Neural progenitor cell (in vitro differentiated cells): Measurements from ENCODE around the gene CDK5. TPM values are rescaled to one million over a fixed set of nuclear protein-coding genes. Genes with fewer than 3 reads are reported as not detected.

ENCODE experiments used
- DNase-seq: peaks from one replicate; pipeline ENCODE4 v3.0.0-alpha.2; 2016; ENCODE audit warnings: low spot score
- H2AFZ ChIP-seq: fragments of 200-600 bp; sonication (generic); replicated peaks from 2 replicates; pipeline ENCODE4 v1.6.1; 2016; ENCODE audit warnings: antibody characterized with exemption
- H3F3A ChIP-seq: fragments of 200-600 bp; sonication (generic); 2 replicates; pipeline ENCODE4 v1.6.1; 2016; ENCODE audit warnings: antibody characterized with exemption, low read depth
- H3K27ac ChIP-seq: fragments of 200-600 bp; sonication (generic); 2 replicates; pipeline ENCODE4 v1.5.1; 2016; ENCODE audit warnings: mild to moderate bottlenecking
- H3K27me3 ChIP-seq: fragments of 200-600 bp; sonication (generic); 2 replicates; pipeline ENCODE4 v1.6.1; 2016; ENCODE audit warnings: mild to moderate bottlenecking, moderate library complexity
- H3K36me3 ChIP-seq: fragments of 200-600 bp; sonication (generic); 2 replicates; pipeline ENCODE4 v1.5.1; 2016
- H3K4me1 ChIP-seq: fragments of 200-600 bp; sonication (generic); 2 replicates; pipeline ENCODE4 v1.6.1; 2016; ENCODE audit warnings: mixed run types
- H3K4me2 ChIP-seq: fragments of 200-600 bp; sonication (generic); 2 replicates; pipeline ENCODE4 v1.6.1; 2016
- H3K4me3 ChIP-seq: fragments of 200-600 bp; sonication (generic); 2 replicates; pipeline ENCODE4 v1.5.1; 2016
- H3K79me2 ChIP-seq: fragments of 200-600 bp; sonication (generic); 2 replicates; pipeline ENCODE4 v1.6.1; 2016; ENCODE audit warnings: low read depth
- H3K9ac ChIP-seq: fragments of 200-600 bp; sonication (generic); 2 replicates; pipeline ENCODE4 v1.6.1; 2016
- H3K9me3 ChIP-seq: fragments of 200-600 bp; sonication (generic); 2 replicates; pipeline ENCODE4 v1.5.1; 2016; ENCODE audit warnings: low read depth
- H4K20me1 ChIP-seq: fragments of 200-600 bp; sonication (generic); 2 replicates; pipeline ENCODE4 v1.6.1; 2016; ENCODE audit warnings: low read depth
- H3K27ac Mint-ChIP-seq: 3 replicates; pipeline ENCODE4 v1.8.0; 2021; ENCODE audit warnings: mixed read lengths
- H3K27me3 Mint-ChIP-seq: 2 replicates; pipeline ENCODE4 v1.8.0; 2022; ENCODE audit warnings: low read depth, mild to moderate bottlenecking, inconsistent platforms, moderate library complexity, mixed read lengths; ENCODE audit not compliant: insufficient read depth
- H3K36me3 Mint-ChIP-seq: 3 replicates; pipeline ENCODE4 v1.8.0; 2021; ENCODE audit warnings: mixed read lengths
- H3K4me1 Mint-ChIP-seq: 3 replicates; pipeline ENCODE4 v1.8.0; 2021; ENCODE audit warnings: mixed read lengths
- H3K4me3 Mint-ChIP-seq: 3 replicates; pipeline ENCODE4 v1.8.0; 2021; ENCODE audit warnings: mild to moderate bottlenecking, moderate library complexity, mixed read lengths
- H3K9me3 Mint-ChIP-seq: 3 replicates; pipeline ENCODE4 v1.8.0; 2020; ENCODE audit warnings: mixed read lengths
- EZH2 ChIP-seq: fragments of 200-600 bp; sonication (generic); IDR thresholded peaks from 2 replicates; pipeline ENCODE4 v1.6.1; 2017; ENCODE audit warnings: antibody characterized with exemption, mild to moderate bottlenecking, moderate library complexity
- EZH2phosphoT487 ChIP-seq: fragments of 200-600 bp; sonication (generic); IDR thresholded peaks from 2 replicates; pipeline ENCODE4 v1.6.1; 2017; ENCODE audit warnings: antibody characterized with exemption
- total RNA-seq: library from RNA; depleted of rRNA; stranded (reverse); fragments of >200 nt; gene quantifications from 2 replicates; pipeline ENCODE4 v1.2.3, GENCODE V29; 2015; ENCODE audit warnings: low replicate concordance
- TF ChIP-seq, protein P1 (sequence below): fragments of 200-600 bp; sonication (generic); IDR thresholded peaks from 2 replicates; pipeline ENCODE4 v1.5.1; 2017; ENCODE audit warnings: antibody characterized with exemption, mild to moderate bottlenecking

The CDK5 gene
- total RNA-seq, 1 donor from 2014 or later = 8.1 TPM

DNA sequence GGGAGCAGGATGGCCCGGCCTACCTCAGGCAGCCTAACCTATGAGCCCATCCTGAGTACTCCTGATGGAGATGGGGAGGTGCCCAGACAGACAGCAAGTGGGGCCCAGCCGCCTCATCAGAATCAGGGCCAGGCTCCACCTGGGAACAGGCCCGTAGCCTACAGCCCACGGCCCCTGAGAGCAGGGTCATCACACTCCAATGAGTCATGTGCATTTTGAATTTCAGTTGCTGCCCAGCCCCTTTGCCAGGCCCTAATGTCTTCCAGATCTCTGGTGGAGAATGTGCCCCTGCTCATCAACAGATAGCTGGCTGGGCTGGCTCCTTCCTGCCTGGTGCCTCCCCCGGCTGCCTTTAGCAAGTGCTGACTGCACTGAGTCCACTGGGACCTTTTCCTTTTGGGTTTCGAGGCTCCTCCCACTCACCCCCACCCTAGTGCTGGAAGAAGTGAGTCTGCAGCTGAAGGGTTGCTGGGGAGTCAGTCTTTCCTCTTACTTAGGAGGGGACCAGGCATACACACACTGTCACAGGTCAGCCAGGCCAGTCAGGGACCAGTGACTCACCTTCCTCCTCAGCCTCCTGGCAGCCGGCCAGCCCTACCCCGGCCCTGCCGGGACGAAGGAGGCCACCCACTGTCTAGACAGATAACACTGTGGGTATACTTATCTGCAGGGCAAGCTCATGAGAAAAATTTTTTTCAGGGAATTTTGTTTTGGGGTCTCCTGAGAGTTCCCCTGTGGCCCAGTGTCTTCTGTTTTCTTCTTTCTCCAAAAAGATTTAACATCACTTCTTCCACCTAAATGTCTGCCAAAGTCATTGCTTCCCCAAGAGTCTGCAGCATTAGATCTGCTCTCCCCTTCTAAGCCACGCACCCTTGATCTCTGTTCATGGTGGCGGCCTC is 18.5 kb downstream of the CDK5 start:
- peaks cover 9% of the 10 kb centered on the region for H3K4me1 Mint-ChIP-seq
- Histone ChIP-seq H3F3A (no peaks in the 10 kb centered on the region), H3K4me1 (no peaks in the 10 kb centered on the region), H3K27ac (no peak overlapping the region), H3K4me3 (no peak overlapping the region), H3K79me2 (no peaks in the 10 kb centered on the region), H3K27me3 (no peaks in the 10 kb centered on the region), H3K4me2 (no peak overlapping the region), H3K9me3 (no peaks in the 10 kb centered on the region), H3K36me3 (no peaks in the 10 kb centered on the region), H4K20me1 (no peaks in the 10 kb centered on the region), H3K9ac (no peak overlapping the region), H2AFZ (no peak overlapping the region)
- no peak for DNase-seq
- TF ChIP-seq EZH2phosphoT487 (no peak), EZH2 (no peak)
- TF ChIP-seq, protein P1, sequence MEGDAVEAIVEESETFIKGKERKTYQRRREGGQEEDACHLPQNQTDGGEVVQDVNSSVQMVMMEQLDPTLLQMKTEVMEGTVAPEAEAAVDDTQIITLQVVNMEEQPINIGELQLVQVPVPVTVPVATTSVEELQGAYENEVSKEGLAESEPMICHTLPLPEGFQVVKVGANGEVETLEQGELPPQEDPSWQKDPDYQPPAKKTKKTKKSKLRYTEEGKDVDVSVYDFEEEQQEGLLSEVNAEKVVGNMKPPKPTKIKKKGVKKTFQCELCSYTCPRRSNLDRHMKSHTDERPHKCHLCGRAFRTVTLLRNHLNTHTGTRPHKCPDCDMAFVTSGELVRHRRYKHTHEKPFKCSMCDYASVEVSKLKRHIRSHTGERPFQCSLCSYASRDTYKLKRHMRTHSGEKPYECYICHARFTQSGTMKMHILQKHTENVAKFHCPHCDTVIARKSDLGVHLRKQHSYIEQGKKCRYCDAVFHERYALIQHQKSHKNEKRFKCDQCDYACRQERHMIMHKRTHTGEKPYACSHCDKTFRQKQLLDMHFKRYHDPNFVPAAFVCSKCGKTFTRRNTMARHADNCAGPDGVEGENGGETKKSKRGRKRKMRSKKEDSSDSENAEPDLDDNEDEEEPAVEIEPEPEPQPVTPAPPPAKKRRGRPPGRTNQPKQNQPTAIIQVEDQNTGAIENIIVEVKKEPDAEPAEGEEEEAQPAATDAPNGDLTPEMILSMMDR = no peak
- H3K4me3 Mint-ChIP-seq = no peak overlapping the region
- peak overlapping the region; percentile 83 for H3K27ac Mint-ChIP-seq
- peaks cover 2% of the 10 kb centered on the region for H3K27me3 Mint-ChIP-seq
- H3K36me3 Mint-ChIP-seq = no peaks in the 10 kb centered on the region
- no peaks in the 10 kb centered on the region for H3K9me3 Mint-ChIP-seq

DNA sequence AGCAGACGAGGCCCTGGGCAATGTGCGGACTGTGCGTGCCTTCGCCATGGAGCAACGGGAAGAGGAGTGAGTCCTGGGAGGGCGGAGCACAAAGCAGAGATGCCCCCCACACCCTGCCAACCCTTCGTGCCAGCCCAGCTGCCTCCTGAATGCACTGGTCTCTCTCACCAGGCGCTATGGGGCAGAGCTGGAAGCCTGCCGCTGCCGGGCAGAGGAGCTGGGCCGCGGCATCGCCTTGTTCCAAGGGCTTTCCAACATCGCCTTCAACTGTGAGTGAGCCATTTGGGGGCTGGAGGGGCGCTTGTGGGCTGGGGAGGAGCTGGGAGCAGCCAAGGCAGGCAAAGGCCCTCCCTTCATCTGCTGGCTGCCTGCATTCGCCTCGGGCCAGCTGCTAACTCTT is 21.8 kb downstream of the CDK5 start:
- no peak for TF ChIP-seq EZH2
- TF ChIP-seq EZH2phosphoT487 = no peak
- TF ChIP-seq, protein P1 = no peak
- H3K27ac Mint-ChIP-seq = no peak overlapping the region
- no peak overlapping the region for H3K4me3 Mint-ChIP-seq

DNA sequence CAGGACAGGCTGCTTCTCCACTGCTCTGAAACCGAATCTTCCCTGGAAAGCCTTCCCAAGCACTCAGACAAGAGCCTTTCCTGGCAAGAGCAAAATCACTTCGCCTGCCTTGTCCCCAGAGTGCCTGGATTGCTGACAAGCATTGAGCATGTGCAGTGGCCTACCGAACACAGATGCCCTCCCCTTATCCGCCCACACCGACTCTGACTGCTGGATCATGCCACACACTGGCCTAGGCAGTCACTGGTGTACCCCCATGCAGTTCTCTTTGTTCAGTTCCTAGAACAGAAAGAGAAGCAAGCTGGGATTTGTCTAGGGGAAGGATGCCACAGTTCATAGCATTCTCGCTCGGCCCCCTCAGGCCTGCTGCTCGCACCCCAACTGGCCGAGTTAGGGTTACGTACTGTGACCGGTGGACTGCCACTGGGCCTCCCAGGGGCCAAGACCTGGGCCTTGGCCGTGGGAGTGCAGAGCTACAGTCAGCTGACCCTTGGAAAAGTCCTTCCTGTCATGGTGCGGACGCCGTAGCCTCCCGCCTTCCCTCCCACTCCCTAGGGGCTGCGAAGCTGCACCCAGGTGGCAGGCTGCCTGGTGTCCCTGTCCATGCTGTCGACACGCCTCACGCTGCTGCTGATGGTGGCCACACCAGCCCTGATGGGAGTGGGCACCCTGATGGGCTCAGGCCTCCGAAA is 22.5 kb downstream of the CDK5 start:
- Mint-ChIP-seq H3K4me1 (peaks cover 12% of the 10 kb centered on the region), H3K9me3 (no peaks in the 10 kb centered on the region), H3K27me3 (peaks cover 2% of the 10 kb centered on the region), H3K27ac (no peak overlapping the region), H3K4me3 (no peak overlapping the region), H3K36me3 (peaks cover 4% of the 10 kb centered on the region)
- no peak for DNase-seq
- Histone ChIP-seq H3K36me3 (no peaks in the 10 kb centered on the region), H3F3A (no peaks in the 10 kb centered on the region), H3K27ac (no peak overlapping the region), H3K79me2 (no peaks in the 10 kb centered on the region), H3K9ac (no peak overlapping the region), H3K9me3 (no peaks in the 10 kb centered on the region), H3K4me3 (no peak overlapping the region), H3K4me2 (no peak overlapping the region), H3K4me1 (no peaks in the 10 kb centered on the region), H2AFZ (no peak overlapping the region), H3K27me3 (no peaks in the 10 kb centered on the region), H4K20me1 (no peaks in the 10 kb centered on the region)
- no peak for TF ChIP-seq EZH2phosphoT487
- TF ChIP-seq, protein P1 = no peak
- TF ChIP-seq EZH2 = no peak

More for the DNA sequence above, 21.8 kb downstream of the CDK5 start:
- Histone ChIP-seq H3K4me1 (no peaks in the 10 kb centered on the region), H3F3A (no peaks in the 10 kb centered on the region), H2AFZ (no peak overlapping the region), H3K79me2 (no peaks in the 10 kb centered on the region), H3K9me3 (no peaks in the 10 kb centered on the region), H3K27me3 (no peaks in the 10 kb centered on the region), H3K4me2 (no peak overlapping the region), H4K20me1 (no peaks in the 10 kb centered on the region), H3K9ac (no peak overlapping the region), H3K4me3 (no peak overlapping the region), H3K27ac (no peak overlapping the region), H3K36me3 (no peaks in the 10 kb centered on the region)
- no peak for DNase-seq
- Mint-ChIP-seq H3K27me3 (peaks cover 2% of the 10 kb centered on the region), H3K36me3 (peaks cover 4% of the 10 kb centered on the region), H3K9me3 (no peaks in the 10 kb centered on the region), H3K4me1 (peaks cover 12% of the 10 kb centered on the region)
